Smooth muscle cell of the brain vasculature (primary cell): ENCODE results near the gene ZNF688.
"Not testable (repeated sequence)": the region's sequence is repeated elsewhere in the genome, so short reads cannot be mapped to it uniquely, and the experiment has no call there.

Source experiments
- DNase-seq: peaks from one replicate; pipeline ENCODE4 v3.0.0-alpha.2; 2012; ENCODE audit warnings: low read depth, low spot score

Gene ZNF688

DNA sequence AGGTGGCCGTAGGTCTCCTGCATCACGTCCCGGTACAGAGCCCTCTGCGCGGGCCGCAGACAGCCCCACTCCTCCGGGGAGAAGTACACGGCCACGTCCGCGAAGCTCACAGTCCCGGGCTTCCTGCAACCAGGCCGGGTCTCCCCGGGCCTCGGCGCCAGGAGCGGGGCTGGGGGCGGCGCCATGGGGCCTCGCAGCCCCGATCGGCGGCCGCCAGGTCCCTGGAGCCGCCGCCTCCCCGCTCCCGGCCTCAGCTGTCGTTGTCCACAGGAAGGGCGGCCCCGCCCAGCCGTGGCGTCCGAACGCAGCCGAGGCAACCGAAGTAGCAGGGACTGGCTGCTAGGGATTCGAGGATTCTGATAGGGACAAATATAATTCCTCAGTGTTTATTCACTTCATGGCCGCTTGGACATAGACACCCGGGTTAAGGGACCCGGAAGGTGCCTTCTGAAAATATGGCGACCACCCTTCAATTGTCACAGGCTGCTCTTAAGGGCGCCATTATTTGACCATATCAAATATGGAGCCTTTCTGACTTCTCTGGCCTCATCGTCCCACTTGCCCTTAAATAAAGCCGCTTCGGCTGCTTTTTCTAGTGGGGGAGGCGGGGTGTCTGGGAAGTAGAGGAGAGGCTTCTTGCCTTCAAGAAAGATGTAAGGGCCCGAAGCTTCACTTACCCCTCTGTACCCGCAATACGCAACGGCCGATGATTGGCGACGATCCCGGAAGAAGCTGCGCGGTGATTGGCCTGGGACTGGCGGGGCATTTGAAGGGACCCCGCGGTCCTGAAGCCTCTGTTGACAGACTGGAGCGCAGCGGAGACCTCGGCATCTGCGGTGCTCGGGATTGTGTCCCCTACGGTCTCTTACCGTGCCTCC lies at the start of gene ZNF688:
Gene ZNF688 (minus strand): TSS at position 270 of the 878 bp plus-strand sequence. CDS start 85 bp downstream, at position 185.
- DNase-seq, result peak; percentile 95

GRCh38 chr16:30620169-30620568 lies 48.7 kb upstream of the ZNF688 start:
- no peak for DNase-seq

- no peak for DNase-seq
Measured at GRCh38 chr16:30619638-30620037, 48.1 kb upstream of the ZNF688 start.

DNA sequence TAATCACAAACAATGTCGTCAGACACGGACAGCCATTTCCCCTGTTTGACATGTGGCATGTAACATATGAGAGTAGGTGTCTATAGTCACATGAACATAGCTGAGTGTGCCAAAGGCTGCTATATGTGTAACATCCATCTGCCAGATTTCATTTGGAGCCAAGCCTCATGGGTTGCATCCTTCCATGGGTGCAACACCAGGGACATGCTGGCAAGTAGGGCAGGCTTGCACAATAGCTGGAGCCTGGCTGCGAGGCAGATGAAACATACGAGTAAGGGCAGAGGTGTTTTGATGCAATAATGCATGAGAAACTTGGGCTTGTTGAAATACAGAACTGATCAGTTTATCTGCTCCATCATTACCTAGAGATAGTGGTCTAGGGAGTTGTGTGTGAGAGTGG lies 47.7 kb upstream of the ZNF688 start:
- no peak for DNase-seq

- no peak for DNase-seq
Measured at GRCh38 chr16:30615358-30616091, 44.0 kb upstream of the ZNF688 start.

DNA sequence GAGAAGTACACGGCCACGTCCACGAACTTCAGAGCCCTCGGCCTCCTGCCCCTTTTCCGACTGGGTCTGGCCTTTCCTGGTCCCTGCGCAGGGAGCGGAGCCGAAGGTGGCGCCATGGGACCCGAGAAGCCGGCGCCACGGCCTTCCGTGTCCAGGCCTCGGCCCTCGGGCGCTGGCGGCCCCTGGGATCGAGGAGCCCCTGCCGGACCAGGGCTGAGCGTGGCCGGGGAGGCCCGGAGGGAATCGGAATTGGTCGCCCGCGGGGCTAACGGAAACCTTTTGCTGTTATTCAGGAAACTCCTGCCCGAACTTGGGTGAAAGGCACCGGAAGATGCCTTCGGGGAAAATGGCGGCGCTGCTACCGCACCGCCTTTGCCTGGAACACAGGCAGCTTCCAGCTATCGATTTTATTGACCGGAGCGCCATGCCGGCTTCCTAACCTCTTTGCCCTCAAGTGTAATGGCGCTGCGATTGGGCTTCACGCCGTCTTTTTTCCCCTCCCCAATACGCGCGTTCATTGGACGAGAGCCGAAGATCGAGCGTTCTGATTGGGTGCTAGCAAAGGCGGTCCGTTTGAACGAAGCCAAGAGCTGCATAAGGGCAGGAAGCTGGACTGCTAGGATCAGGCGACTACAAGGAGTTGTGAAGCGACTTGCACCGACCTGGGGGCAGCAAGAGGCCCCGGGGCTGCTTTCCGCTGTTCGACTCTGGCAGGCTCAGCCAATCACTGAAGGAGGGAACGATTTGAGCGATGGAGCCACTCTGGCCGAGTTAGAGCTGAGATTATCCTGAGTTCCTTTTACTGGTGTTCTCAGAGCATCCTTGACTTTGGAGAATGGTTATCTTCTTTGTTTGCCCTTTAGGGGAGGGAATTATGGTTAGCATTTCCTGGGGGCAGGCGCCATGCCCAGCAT lies 38.7 kb upstream of the ZNF688 start, which contains the start of gene ZNF689:
Gene ZNF689 (minus strand): TSS at position 464 of the 914 bp plus-strand sequence. CDS start 348 bp downstream, at position 116.
- peak; percentile 97 for DNase-seq

DNA sequence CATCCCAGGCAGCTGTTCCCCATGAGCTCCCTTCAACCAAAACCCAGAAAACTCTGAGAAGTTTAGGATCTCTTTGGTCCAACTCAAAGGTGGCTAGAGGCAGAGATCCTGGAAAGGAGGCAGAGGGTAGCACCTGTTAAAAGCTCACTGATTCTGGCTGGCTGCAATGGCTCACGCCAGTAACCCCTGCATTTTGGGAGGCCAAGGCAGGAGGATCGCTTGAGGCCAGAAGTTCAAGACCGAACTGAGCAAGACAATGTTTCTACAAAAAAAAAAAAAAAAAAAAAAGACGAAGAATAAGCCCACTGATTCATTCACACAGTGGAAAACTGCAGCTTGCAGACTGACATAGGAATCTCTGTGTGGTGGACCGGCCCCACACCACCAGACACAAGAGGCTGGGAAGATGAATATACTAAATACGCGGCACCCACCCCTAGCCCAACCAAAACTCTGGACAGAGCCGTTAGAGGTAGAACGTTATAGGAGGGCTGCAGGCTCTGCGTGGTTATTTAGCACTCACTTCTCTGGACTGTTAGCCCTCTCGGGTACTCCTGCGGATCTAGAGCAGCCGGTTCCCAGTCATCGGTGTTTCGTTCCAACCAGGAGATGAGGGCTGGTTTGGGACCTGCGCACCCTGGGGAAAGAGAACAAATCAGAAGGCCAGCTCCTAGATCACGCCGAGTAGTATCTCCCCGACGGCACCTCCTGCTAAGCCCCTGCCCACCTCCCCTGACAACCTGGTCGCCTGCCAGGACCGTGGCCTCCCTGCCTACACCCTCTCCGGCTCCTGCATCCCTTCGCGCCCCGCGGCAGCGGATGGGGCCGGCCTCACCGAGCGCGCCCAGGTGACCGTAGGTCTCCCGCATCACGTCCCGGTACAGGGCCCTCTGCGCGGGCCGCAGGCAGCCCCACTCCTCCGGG lies 37.8 kb upstream of the ZNF688 start:
- no peak for DNase-seq

GRCh38 chr16:30606004-30606403 lies 34.5 kb upstream of the ZNF688 start:
- DNase-seq, result no peak

DNA sequence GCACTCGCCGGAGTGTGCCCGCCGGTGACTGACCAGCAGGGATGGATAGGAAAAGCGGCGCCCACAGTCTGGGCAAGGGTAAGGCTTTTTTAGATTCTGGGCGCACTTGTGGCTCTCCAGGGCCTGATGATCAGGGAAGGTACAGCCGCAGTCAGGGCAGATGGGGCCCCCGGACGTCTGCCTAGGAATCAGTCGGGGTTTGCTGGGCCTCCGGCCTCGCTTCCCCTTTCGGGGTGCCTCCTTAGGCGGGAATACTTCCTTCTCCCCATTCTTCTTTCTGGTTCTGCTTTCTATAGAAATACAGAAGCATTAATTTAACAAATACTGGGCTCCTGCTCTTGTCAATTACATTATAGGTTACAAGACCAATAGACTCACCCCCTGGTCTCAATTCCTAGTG lies 33.6 kb upstream of the ZNF688 start:
- no peak for DNase-seq

- DNase-seq, result no peak
Measured at GRCh38 chr16:30604316-30604947, 32.9 kb upstream of the ZNF688 start.

GRCh38 chr16:30603945-30604315 lies 32.4 kb upstream of the ZNF688 start:
- DNase-seq, result no peak

DNA sequence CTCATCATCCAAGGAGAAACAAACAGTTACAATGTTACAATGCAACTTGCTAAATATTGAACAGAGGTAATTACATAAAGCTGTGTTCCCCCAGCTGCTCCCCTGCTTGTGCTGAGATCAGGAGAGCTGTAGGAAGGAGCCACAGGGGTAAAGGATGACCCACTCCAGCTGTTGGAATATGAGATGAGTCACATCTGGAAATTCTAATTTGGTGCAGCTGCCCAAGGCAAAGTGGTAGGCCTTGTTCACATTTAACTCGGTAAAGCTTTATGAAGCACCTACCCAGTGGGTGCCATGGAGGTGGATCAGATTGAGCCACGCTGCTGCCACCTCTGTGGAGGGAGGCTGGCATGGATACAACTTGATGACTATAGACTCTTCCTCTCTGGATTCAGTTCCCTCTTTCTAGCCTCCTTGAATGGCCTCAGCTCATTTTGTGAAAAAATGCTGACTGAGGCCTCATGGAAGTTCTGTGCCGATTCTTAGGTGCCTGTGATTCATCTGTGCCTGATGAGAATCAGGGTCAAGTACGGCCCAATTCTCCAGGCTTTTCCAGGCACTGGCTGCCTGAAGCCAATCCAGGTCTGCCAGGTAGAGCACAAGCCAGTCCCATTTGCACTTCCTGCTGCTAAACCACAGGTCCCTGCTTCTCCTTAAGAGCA lies 31.2 kb upstream of the ZNF688 start:
- no peak for DNase-seq

DNA sequence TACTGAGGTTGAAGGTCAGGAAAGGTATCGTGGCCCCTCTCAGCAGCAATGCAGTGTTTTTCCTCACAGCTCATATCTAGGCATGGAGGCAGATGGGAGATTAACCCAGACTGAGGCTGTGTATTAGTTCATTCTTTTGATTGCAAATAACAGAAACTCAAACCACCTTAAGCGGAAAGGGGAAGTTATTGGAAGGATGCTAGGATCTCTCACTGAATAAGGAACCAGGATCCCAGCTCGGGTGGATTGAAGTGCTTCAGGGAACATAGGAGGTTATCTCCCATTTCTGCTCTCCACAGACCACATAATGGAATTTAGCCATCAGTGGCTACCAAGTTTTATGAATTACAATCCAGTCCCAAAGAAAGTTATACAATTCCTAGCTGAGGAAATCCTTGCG lies 30.5 kb upstream of the ZNF688 start:
- DNase-seq, result no peak

DNA sequence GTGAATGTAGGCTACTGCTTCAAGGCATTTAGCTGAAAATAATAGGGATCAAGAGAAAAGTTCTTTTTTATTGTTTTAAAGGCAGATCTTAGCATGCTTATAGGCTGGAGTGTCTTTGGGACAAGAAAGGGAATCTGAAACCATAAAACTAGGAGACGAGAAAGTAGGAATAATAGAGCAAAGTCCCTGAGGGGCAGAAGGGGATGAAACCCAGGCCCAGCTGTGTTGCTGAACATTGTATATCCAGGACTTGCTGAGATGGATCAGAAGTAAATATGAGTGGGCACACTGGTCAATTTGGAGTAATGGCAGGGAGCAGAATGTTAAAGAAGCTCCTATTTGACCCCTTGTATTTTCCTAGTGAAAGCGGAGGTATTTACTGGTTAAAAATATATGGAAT lies 29.4 kb upstream of the ZNF688 start:
- DNase-seq, result no peak

GRCh38 chr16:30600215-30600614 lies 28.7 kb upstream of the ZNF688 start:
- no peak for DNase-seq

GRCh38 chr16:30592871-30593270 lies 21.4 kb upstream of the ZNF688 start:
- no peak for DNase-seq

GRCh38 chr16:30590869-30591268 lies 19.4 kb upstream of the ZNF688 start:
- not testable (repeated sequence) for DNase-seq

DNA sequence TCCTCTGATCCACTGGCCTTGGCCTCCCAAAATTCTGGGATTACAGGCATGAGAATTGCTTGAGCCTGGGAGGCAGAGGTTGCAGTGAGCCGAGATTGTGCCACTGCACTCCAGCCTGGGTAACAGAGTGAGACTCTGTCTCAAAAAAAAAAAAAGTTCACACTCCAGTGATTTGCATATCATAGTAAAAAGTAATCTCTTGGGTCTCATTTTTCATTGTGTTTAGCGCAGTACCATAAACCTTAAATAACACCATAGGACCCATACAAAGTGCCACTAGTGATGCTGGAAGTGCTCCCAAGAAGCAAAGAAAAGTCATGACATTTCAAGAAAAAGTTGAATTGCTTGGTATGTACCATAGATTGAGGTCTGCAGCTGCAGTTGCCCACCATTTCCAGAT lies 18.1 kb upstream of the ZNF688 start:
- not testable (repeated sequence) for DNase-seq

GRCh38 chr16:30588651-30589050 lies 17.1 kb upstream of the ZNF688 start:
- no peak for DNase-seq
